SK-N-MC (cell line): Measurements from ENCODE around the gene ANAPC2.

Source experiments
- DNase-seq: peaks from one replicate; pipeline ENCODE4 v3.0.0-alpha.2; 2011; ENCODE audit warnings: low read depth, low spot score
- H3K27ac ChIP-seq: fragments of 200-600 bp; sonication (generic); 2 replicates; pipeline ENCODE4 v1.5.1; 2016; ENCODE audit warnings: mixed run types
- H3K36me3 ChIP-seq: fragments of 200-600 bp; sonication (generic); 2 replicates; pipeline ENCODE4 v1.6.1; 2017; ENCODE audit warnings: antibody characterized with exemption, low read length, mixed read lengths; ENCODE audit not compliant: insufficient read depth
- H3K4me3 ChIP-seq: fragments of 200-600 bp; sonication (generic); 2 replicates; pipeline ENCODE4 v1.5.1; 2016
- H3K9ac ChIP-seq: fragments of 200-600 bp; sonication (generic); 2 replicates; pipeline ENCODE4 v1.8.0; 2017; ENCODE audit warnings: mixed run types, mixed read lengths; ENCODE audit not compliant: insufficient read length
- H3K9me3 ChIP-seq: fragments of 200-600 bp; sonication (generic); 2 replicates; pipeline ENCODE4 v1.6.1; 2017; ENCODE audit warnings: low read depth, mild to moderate bottlenecking, antibody characterized with exemption, low read length, moderate library complexity, mixed read lengths
- EZH2 ChIP-seq: fragments of 200-600 bp; sonication (generic); IDR thresholded peaks from one replicate; pipeline ENCODE4 v1.6.1; 2017; ENCODE audit warnings: antibody characterized with exemption
- FOXP2 ChIP-seq: optimal IDR thresholded peaks from 2 replicates; pipeline ENCODE3; 2011; ENCODE audit warnings: mild to moderate bottlenecking, moderate library complexity; ENCODE audit not compliant: insufficient read depth; ENCODE audit errors: extremely low read length, control extremely low read depth
- POLR2AphosphoS5 ChIP-seq: IDR thresholded peaks from 2 replicates; pipeline ENCODE4 v1.6.1; 2012; ENCODE audit warnings: mild to moderate bottlenecking, low read depth, low read length, borderline replicate concordance

Gene ANAPC2

GRCh38 chr9:137171149-137171900, 17.0 kb downstream of the ANAPC2 start:
- TF ChIP-seq POLR2AphosphoS5 (no peak), EZH2 (no peak), FOXP2 (no peak)
- H3K27ac ChIP-seq, result no peak overlapping the region
- no peak overlapping the region for H3K9ac ChIP-seq

GRCh38 chr9:137170486-137171148, 17.7 kb downstream of the ANAPC2 start:
- no peak overlapping the region for H3K27ac ChIP-seq
- no peak for DNase-seq

More at GRCh38 chr9:137171149-137171900, 17.0 kb downstream of the ANAPC2 start:
- Histone ChIP-seq H3K9me3 (no peaks in the 10 kb centered on the region), H3K4me3 (no peak overlapping the region), H3K36me3 (no peaks in the 10 kb centered on the region)
- no peak for DNase-seq

GRCh38 chr9:137169896-137170358, 18.4 kb downstream of the ANAPC2 start, which contains the start of gene LRRC26:
Gene LRRC26 (minus strand): TSS chr9:137170051. CDS start chr9:137169943, 108 bp downstream.
- no peaks in the 10 kb centered on the region for H3K9me3 ChIP-seq
- H3K36me3 ChIP-seq, result no peaks in the 10 kb centered on the region
- DNase-seq, result no peak
- H3K27ac ChIP-seq, result no peak within 1 kb of the TSS
- H3K4me3 ChIP-seq, result peak within 1 kb of the TSS; percentile 22; the same call in 1 of the 2 replicates
- no peak within 1 kb of the TSS for H3K9ac ChIP-seq
- no peak for TF ChIP-seq POLR2AphosphoS5
- no peak for TF ChIP-seq FOXP2
- TF ChIP-seq EZH2, result no peak

More at GRCh38 chr9:137170486-137171148, 17.7 kb downstream of the ANAPC2 start:
- TF ChIP-seq POLR2AphosphoS5 (no peak), EZH2 (no peak), FOXP2 (no peak)
- no peaks in the 10 kb centered on the region for H3K36me3 ChIP-seq
- no peak overlapping the region for H3K9ac ChIP-seq
- no peaks in the 10 kb centered on the region for H3K9me3 ChIP-seq
- no peak overlapping the region for H3K4me3 ChIP-seq

- DNase-seq, result no peak
- Histone ChIP-seq H3K4me3 (peak overlapping the region; percentile 22; the same call in 1 of the 2 replicates), H3K27ac (no peak overlapping the region), H3K9ac (no peak overlapping the region), H3K36me3 (no peaks in the 10 kb centered on the region), H3K9me3 (no peaks in the 10 kb centered on the region)
- TF ChIP-seq POLR2AphosphoS5 (no peak), EZH2 (peak; percentile 62)
Observed at GRCh38 chr9:137168904-137169856, 19.2 kb downstream of the ANAPC2 start.

- no peak for DNase-seq
- H3K4me3 ChIP-seq, result no peak overlapping the region; the same call in 1 of the 2 replicates
- TF ChIP-seq POLR2AphosphoS5 (no peak), FOXP2 (no peak), EZH2 (no peak)
- no peaks in the 10 kb centered on the region for H3K36me3 ChIP-seq
- H3K9me3 ChIP-seq, result no peaks in the 10 kb centered on the region
- no peak overlapping the region for H3K9ac ChIP-seq
- no peak overlapping the region for H3K27ac ChIP-seq
Observed at GRCh38 chr9:137168573-137168903, 19.8 kb downstream of the ANAPC2 start.

GRCh38 chr9:137167747-137168572, 20.4 kb downstream of the ANAPC2 start:
- H3K27ac ChIP-seq, result no peak overlapping the region
- H3K36me3 ChIP-seq, result no peaks in the 10 kb centered on the region
- no peak overlapping the region for H3K9ac ChIP-seq
- no peaks in the 10 kb centered on the region for H3K9me3 ChIP-seq
- H3K4me3 ChIP-seq, result no peak overlapping the region
- no peak for DNase-seq
- TF ChIP-seq EZH2 (no peak), FOXP2 (no peak), POLR2AphosphoS5 (no peak)

- H3K36me3 ChIP-seq, result no peaks in the 10 kb centered on the region
- H3K4me3 ChIP-seq, result no peak overlapping the region
- H3K9ac ChIP-seq, result no peak overlapping the region
- no peak overlapping the region for H3K27ac ChIP-seq
- DNase-seq, result no peak
- H3K9me3 ChIP-seq, result no peaks in the 10 kb centered on the region
- TF ChIP-seq EZH2, result no peak
- TF ChIP-seq FOXP2, result no peak
- TF ChIP-seq POLR2AphosphoS5, result no peak
Observed at GRCh38 chr9:137167277-137167746, 21.0 kb downstream of the ANAPC2 start.
